GM23338 (cell line): Measurements from ENCODE around the gene NRF1. TPM values are rescaled to one million over a fixed set of nuclear protein-coding genes. Genes with fewer than 3 reads are reported as not detected.

ENCODE experiments used
- ATAC-seq: fragments of 200-7000 bp; cut with Tn5 transposase; 3 replicates; pipeline ENCODE4 v1.9.1; 2020
- DNase-seq: peaks from one replicate; pipeline ENCODE4 v3.0.0-alpha.2; 2015; ENCODE audit warnings: low spot score
- H2AFZ ChIP-seq: fragments of 200-600 bp; sonication (generic); 2 replicates; pipeline ENCODE4 v1.8.0; 2016; ENCODE audit warnings: antibody characterized with exemption, mild to moderate bottlenecking, moderate library complexity
- H3F3A ChIP-seq: fragments of 200-600 bp; sonication (generic); replicated peaks from 2 replicates; pipeline ENCODE4 v1.8.0; 2017; ENCODE audit warnings: antibody characterized with exemption, mixed run types, low read depth
- H3K27ac ChIP-seq: fragments of 200-600 bp; sonication (generic); 2 replicates; pipeline ENCODE4 v1.6.1; 2016; ENCODE audit warnings: low read depth
- H3K27me3 ChIP-seq: fragments of 200-600 bp; sonication (generic); 2 replicates; pipeline ENCODE4 v1.8.0; 2016; ENCODE audit warnings: mild to moderate bottlenecking, mixed run types, moderate library complexity; ENCODE audit not compliant: insufficient read depth
- H3K36me3 ChIP-seq: fragments of 200-600 bp; sonication (generic); 2 replicates; pipeline ENCODE4 v1.8.0; 2016; ENCODE audit warnings: mild to moderate bottlenecking; ENCODE audit not compliant: insufficient read depth
- H3K4me1 ChIP-seq: fragments of 200-600 bp; sonication (generic); 2 replicates; pipeline ENCODE4 v1.8.0; 2016; ENCODE audit warnings: mild to moderate bottlenecking, moderate library complexity; ENCODE audit not compliant: insufficient read depth
- H3K4me2 ChIP-seq: fragments of 200-600 bp; sonication (generic); 2 replicates; pipeline ENCODE4 v1.7.1; 2017; ENCODE audit warnings: mixed run types
- H3K4me3 ChIP-seq: fragments of 200-600 bp; sonication (generic); 2 replicates; pipeline ENCODE4 v1.6.1; 2016; ENCODE audit warnings: mixed run types
- H3K79me2 ChIP-seq: fragments of 200-600 bp; sonication (generic); replicated peaks from 2 replicates; pipeline ENCODE4 v1.8.0; 2017; ENCODE audit warnings: mild to moderate bottlenecking; ENCODE audit not compliant: insufficient read depth
- H3K9me2 ChIP-seq: fragments of 200-600 bp; sonication (generic); 2 replicates; pipeline ENCODE4 v1.8.0; 2017; ENCODE audit not compliant: insufficient read depth
- H4K20me1 ChIP-seq: fragments of 200-600 bp; sonication (generic); replicated peaks from 2 replicates; pipeline ENCODE4 v1.8.0; 2017; ENCODE audit warnings: mild to moderate bottlenecking; ENCODE audit not compliant: insufficient read depth
- H3K27ac Mint-ChIP-seq: 2 replicates; pipeline ENCODE4 v1.8.0; 2020; ENCODE audit warnings: inconsistent platforms, mild to moderate bottlenecking, moderate library complexity, mixed read lengths
- H3K27me3 Mint-ChIP-seq: 3 replicates; pipeline ENCODE4 v1.8.0; 2022; ENCODE audit warnings: low read depth, mild to moderate bottlenecking, moderate library complexity, mixed read lengths, inconsistent platforms; ENCODE audit not compliant: insufficient read depth, poor library complexity
- H3K36me3 Mint-ChIP-seq: 3 replicates; pipeline ENCODE4 v1.8.0; 2021; ENCODE audit warnings: low read depth, mild to moderate bottlenecking, inconsistent platforms, moderate library complexity, mixed read lengths
- H3K4me1 Mint-ChIP-seq: 3 replicates; pipeline ENCODE4 v1.8.0; 2020; ENCODE audit warnings: mild to moderate bottlenecking, inconsistent platforms, mixed read lengths
- H3K4me3 Mint-ChIP-seq: 3 replicates; pipeline ENCODE4 v1.8.0; 2021; ENCODE audit warnings: moderate library complexity, mild to moderate bottlenecking, inconsistent platforms, mixed read lengths
- H3K9me3 Mint-ChIP-seq: 3 replicates; pipeline ENCODE4 v1.8.0; 2020; ENCODE audit warnings: moderate library complexity, mild to moderate bottlenecking, inconsistent platforms, mixed read lengths
- CREB1 ChIP-seq: fragments of 250-450 bp; sonication (Bioruptor Pico); IDR thresholded peaks from 2 replicates; pipeline ENCODE4 v1.5.0; 2020; ENCODE audit warnings: low read depth, mild to moderate bottlenecking, moderate library complexity
- CTCF ChIP-seq, 2 experiments: fragments of 200-600 bp in 1 of 2; sonication (generic) in 1 of 2; conservative IDR thresholded peaks; 2 replicates each; pipeline versions ENCODE4 v1.5.1 to v1.6.1; 2016 to 2017; ENCODE audit warnings: antibody characterized with exemption in 2 of 2, low read depth in 2 of 2, mild to moderate bottlenecking in 2 of 2, moderate library complexity in 1 of 2
- ETS1 ChIP-seq: IDR thresholded peaks from 2 replicates; pipeline ENCODE4 v1.6.1; 2016; ENCODE audit warnings: antibody characterized with exemption
- EZH2 ChIP-seq: fragments of 200-600 bp; sonication (generic); IDR thresholded peaks from one replicate; pipeline ENCODE4 v1.8.0; 2017; ENCODE audit warnings: antibody characterized with exemption, mild to moderate bottlenecking, low read depth; ENCODE audit not compliant: unreplicated experiment
- EZH2phosphoT487 ChIP-seq: fragments of 200-600 bp; sonication (generic); IDR thresholded peaks from one replicate; pipeline ENCODE4 v1.8.1; 2018; ENCODE audit warnings: antibody characterized with exemption; ENCODE audit not compliant: unreplicated experiment
- JUNB ChIP-seq: IDR thresholded peaks from one replicate; pipeline ENCODE4 v1.6.1; 2016; ENCODE audit warnings: antibody characterized with exemption; ENCODE audit not compliant: unreplicated experiment
- NANOG ChIP-seq: IDR thresholded peaks from 2 replicates; pipeline ENCODE4 v1.6.1; 2016; ENCODE audit warnings: antibody characterized with exemption, borderline replicate concordance
- POLR2AphosphoS5 ChIP-seq: IDR thresholded peaks from 2 replicates; pipeline ENCODE4 v1.6.1; 2016; ENCODE audit warnings: antibody characterized with exemption, low read depth
- REST ChIP-seq: IDR thresholded peaks from one replicate; pipeline ENCODE4 v1.6.1; 2018; ENCODE audit warnings: antibody characterized with exemption; ENCODE audit not compliant: unreplicated experiment
- STAT1 ChIP-seq: IDR thresholded peaks from one replicate; pipeline ENCODE4 v1.6.1; 2016; ENCODE audit warnings: antibody characterized with exemption; ENCODE audit not compliant: unreplicated experiment
- ZNF114 ChIP-seq: fragments of 250-450 bp; sonication (Bioruptor Pico); IDR thresholded peaks from 2 replicates; pipeline ENCODE4 v1.5.0; 2020; ENCODE audit warnings: mild to moderate bottlenecking, moderate library complexity
- ZNF331 ChIP-seq: fragments of 250-450 bp; sonication (Bioruptor Pico); IDR thresholded peaks from 2 replicates; pipeline ENCODE4 v1.5.0; 2020; ENCODE audit warnings: low read depth, mild to moderate bottlenecking, moderate library complexity
- ZNF462 ChIP-seq: fragments of 250-450 bp; sonication (Bioruptor Pico); IDR thresholded peaks from 2 replicates; pipeline ENCODE4 v1.5.0; 2020; ENCODE audit warnings: mild to moderate bottlenecking, moderate library complexity
- polyA plus RNA-seq: library from polyadenylated mRNA; unstranded; fragments of >200 nt; fragmentation: Nextera tagmentation; extraction: Ambion mirVana; gene quantifications from 2 replicates; pipeline ENCODE4 v1.2.1, GENCODE V29; 2016
- total RNA-seq: library from RNA; depleted of rRNA; stranded (reverse); fragments of >200 nt; shearing (Covaris generic); gene quantifications from 2 replicates; pipeline ENCODE4 v1.2.3, GENCODE V29; 2014

The NRF1 gene
- total and polyA plus RNA-seq, 2 experiments from 2014 or later: 5.3 to 24.6 TPM

- Histone ChIP-seq H3K4me1 (peaks cover 18% of the 10 kb centered on the region), H2AFZ (no peak overlapping the region), H3K4me2 (no peak overlapping the region), H3F3A (no peaks in the 10 kb centered on the region), H3K27ac (no peak overlapping the region), H3K79me2 (peaks cover 91% of the 10 kb centered on the region), H3K36me3 (no peaks in the 10 kb centered on the region), H3K9me2 (no peaks in the 10 kb centered on the region), H4K20me1 (peaks cover 77% of the 10 kb centered on the region), H3K4me3 (no peak overlapping the region), H3K27me3 (peaks cover 20% of the 10 kb centered on the region)
- no peak overlapping the region for H3K4me3 Mint-ChIP-seq
- H3K27me3 Mint-ChIP-seq: peaks cover 2% of the 10 kb centered on the region
- no peaks in the 10 kb centered on the region for H3K9me3 Mint-ChIP-seq
- DNase-seq (no peak), ATAC-seq (no peak)
- H3K27ac Mint-ChIP-seq: no peak overlapping the region
- no peak for TF ChIP-seq ZNF462 (CRISPR knock-in tag)
- no peak for TF ChIP-seq STAT1
- TF ChIP-seq ZNF331 (CRISPR knock-in tag): no peak
- no peak for TF ChIP-seq EZH2phosphoT487
- TF ChIP-seq ZNF114 (CRISPR knock-in tag): no peak
- no peak for TF ChIP-seq NANOG
- TF ChIP-seq JUNB: no peak
- no peak for TF ChIP-seq ETS1
- no peak for TF ChIP-seq REST
- no peak for TF ChIP-seq CREB1 (CRISPR knock-in tag)
- no peak for TF ChIP-seq EZH2
- TF ChIP-seq POLR2AphosphoS5: no peak
- TF ChIP-seq CTCF (conservative IDR thresholded peaks at IDR 0.05; ENCODE audit: low read depth in 2 of 2): no peak
- no peaks in the 10 kb centered on the region for H3K36me3 Mint-ChIP-seq
- H3K4me1 Mint-ChIP-seq: peaks cover 17% of the 10 kb centered on the region
Measured at GRCh38 chr7:129634361-129635034, 23.0 kb downstream of the NRF1 start.
